H1 (cell line): ENCODE data around the gene ARHGAP10. TPM values are rescaled to one million over a fixed set of nuclear protein-coding genes. Genes with fewer than 3 reads are reported as not detected.

Source experiments
- CTCF ChIA-PET: fragments of 300-600 bp; sonication (Branson Sonifier 250); formaldehyde crosslinking; loops from one replicate; lab custom pipeline; 2021; ENCODE audit not compliant: partially characterized antibody; lab: Charles Lee
- POLR2A ChIA-PET: fragments of 300-600 bp; sonication (Branson Sonifier 250); formaldehyde crosslinking; loops from one replicate; lab custom pipeline; 2021; ENCODE audit warnings: inconsistent platforms; ENCODE audit not compliant: partially characterized antibody; lab: Charles Lee
- DNase-seq, 2 experiments: peaks; one replicate each; pipeline versions ENCODE4 v3.0.0 to v3.0.0-alpha.2; 2010 to 2022; ENCODE audit warnings: low spot score in 2 of 2, low read depth in 1 of 2, mixed read lengths in 1 of 2
- FAIRE-seq: peaks from 2 replicates; lab custom pipeline; 2011; peaks lifted over from hg19 to GRCh38; lab: Jason Lieb, UNC
- H2AFZ ChIP-seq: 2 replicates; pipeline ENCODE4 v1.8.1; 2012; ENCODE audit warnings: low read length, inconsistent platforms
- H2AK5ac ChIP-seq: 2 replicates; pipeline ENCODE4 v1.6.1; 2013; ENCODE audit warnings: low read depth, low read length
- H2BK120ac ChIP-seq: replicated peaks from 2 replicates; pipeline ENCODE3; 2013; ENCODE audit warnings: low read depth, low read length, inconsistent platforms
- H2BK12ac ChIP-seq: 2 replicates; pipeline ENCODE4 v1.6.1; 2013; ENCODE audit warnings: low read depth, low read length
- H2BK15ac ChIP-seq: 2 replicates; pipeline ENCODE4 v1.6.1; 2013; ENCODE audit warnings: low read length
- H2BK20ac ChIP-seq: 2 replicates; pipeline ENCODE4 v1.6.1; 2013; ENCODE audit warnings: low read length
- H2BK5ac ChIP-seq: 2 replicates; pipeline ENCODE4 v1.6.1; 2013; ENCODE audit warnings: low read depth, low read length
- H3K14ac ChIP-seq: 2 replicates; pipeline ENCODE4 v1.6.1; 2013; ENCODE audit warnings: inconsistent platforms; ENCODE audit not compliant: insufficient read length
- H3K18ac ChIP-seq: 2 replicates; pipeline ENCODE4 v1.6.1; 2013; ENCODE audit warnings: low read length; ENCODE audit errors: extremely low read depth
- H3K23ac ChIP-seq: 2 replicates; pipeline ENCODE4 v1.6.1; 2013; ENCODE audit warnings: inconsistent platforms; ENCODE audit not compliant: insufficient read length
- H3K23me2 ChIP-seq: 2 replicates; pipeline ENCODE4 v1.6.1; 2013; ENCODE audit warnings: low read depth, low read length
- H3K27ac ChIP-seq: 2 replicates; pipeline ENCODE4 v1.6.1; 2011; ENCODE audit warnings: low read depth, low read length, inconsistent platforms
- H3K27me3 ChIP-seq, 4 experiments: replicated peaks in 1 of 4; 1 replicate in 1 of 4; 2 replicates in 3 of 4; pipeline versions ENCODE4 v1.6.1 to v1.8.1; 2011 to 2013; ENCODE audit warnings: low read length in 3 of 4, mild to moderate bottlenecking in 3 of 4, inconsistent platforms in 2 of 4, mixed read lengths in 2 of 4, moderate library complexity in 1 of 4; ENCODE audit not compliant: control insufficient read depth in 3 of 4, insufficient read depth in 3 of 4; ENCODE audit errors: extremely low read depth in 1 of 4
- H3K36me3 ChIP-seq, 4 experiments: 2 replicates each; pipeline versions ENCODE4 v1.6.1 to v1.8.1; 2011 to 2013; ENCODE audit warnings: mild to moderate bottlenecking in 4 of 4, low read length in 3 of 4, moderate library complexity in 2 of 4, control low read depth in 1 of 4, inconsistent platforms in 1 of 4; ENCODE audit not compliant: insufficient read depth in 4 of 4, control insufficient read depth in 2 of 4
- H3K4ac ChIP-seq: replicated peaks from 2 replicates; pipeline ENCODE3; 2013; ENCODE audit warnings: low read length, low read depth, mixed read lengths, inconsistent platforms; ENCODE audit not compliant: insufficient read length
- H3K4me1 ChIP-seq, 4 experiments: replicated peaks in 1 of 4; 1 replicate in 1 of 4; 2 replicates in 3 of 4; pipeline versions ENCODE4 v1.6.1 to v1.8.1; 2011 to 2013; ENCODE audit warnings: low read length in 3 of 4, inconsistent platforms in 2 of 4, mixed read lengths in 1 of 4; ENCODE audit not compliant: insufficient read depth in 4 of 4, control insufficient read depth in 3 of 4
- H3K4me2 ChIP-seq, 2 experiments: 2 replicates each; pipeline versions ENCODE4 v1.6.1 to v1.8.1; 2011 to 2013; ENCODE audit warnings: low read depth in 2 of 2, low read length in 2 of 2, control low read depth in 1 of 2, inconsistent platforms in 1 of 2, mild to moderate bottlenecking in 1 of 2; ENCODE audit not compliant: insufficient read depth in 1 of 2
- H3K4me3 ChIP-seq, 4 experiments: fragments of 200-600, 300-600 bp in 1 of 4; sonication (generic), shearing (Covaris generic), sonication (Bioruptor Twin) in 1 of 4; 2 replicates each; pipeline versions ENCODE4 v1.5.1 to v1.8.1; 2011 to 2016; ENCODE audit warnings: low read length in 4 of 4, low read depth in 3 of 4, control low read depth in 2 of 4, inconsistent platforms in 2 of 4, mild to moderate bottlenecking in 2 of 4, mixed read lengths in 1 of 4, moderate library complexity in 1 of 4; ENCODE audit not compliant: insufficient read depth in 2 of 4; ENCODE audit errors: extremely low read depth in 1 of 4
- H3K56ac ChIP-seq: replicated peaks from 2 replicates; pipeline ENCODE3; 2013; ENCODE audit warnings: low read depth, mild to moderate bottlenecking, mixed read lengths, low read length, inconsistent platforms; ENCODE audit not compliant: insufficient read length
- H3K79me1 ChIP-seq: 2 replicates; pipeline ENCODE4 v1.6.1; 2013; ENCODE audit warnings: low read depth, low read length, control low read depth
- H3K79me2 ChIP-seq, 2 experiments: 2 replicates each; pipeline versions ENCODE4 v1.6.1 to v1.8.1; 2012 to 2013; ENCODE audit warnings: low read length in 2 of 2, mild to moderate bottlenecking in 2 of 2, inconsistent platforms in 1 of 2; ENCODE audit not compliant: insufficient read depth in 2 of 2, control insufficient read depth in 1 of 2
- H3K9ac ChIP-seq, 4 experiments: replicated peaks in 1 of 4; 1 replicate in 1 of 4; 2 replicates in 3 of 4; pipeline versions ENCODE4 v1.6.1 to v1.8.1; 2011 to 2013; ENCODE audit warnings: low read depth in 3 of 4, low read length in 3 of 4, control low read depth in 2 of 4, mild to moderate bottlenecking in 2 of 4, moderate library complexity in 2 of 4, inconsistent platforms in 1 of 4; ENCODE audit errors: extremely low read depth in 1 of 4
- H3K9me3 ChIP-seq, 2 experiments: 2 replicates each; pipeline versions ENCODE4 v1.6.1 to v1.8.1; 2012 to 2013; ENCODE audit warnings: mild to moderate bottlenecking in 2 of 2, moderate library complexity in 2 of 2, control low read depth in 1 of 2, inconsistent platforms in 1 of 2, low read depth in 1 of 2, low read length in 1 of 2, mixed read lengths in 1 of 2; ENCODE audit not compliant: insufficient read depth in 2 of 2
- H4K20me1 ChIP-seq, 2 experiments: replicated peaks in 1 of 2; 2 replicates each; pipeline versions ENCODE3 to v1.8.1; 2011 to 2013; ENCODE audit warnings: inconsistent platforms in 2 of 2, low read length in 2 of 2, mild to moderate bottlenecking in 1 of 2; ENCODE audit not compliant: insufficient read depth in 2 of 2, control insufficient read depth in 1 of 2
- H4K5ac ChIP-seq: 2 replicates; pipeline ENCODE4 v1.6.1; 2013; ENCODE audit warnings: low read length, low read depth, mixed read lengths, inconsistent platforms; ENCODE audit not compliant: insufficient read length
- H4K8ac ChIP-seq: 2 replicates; pipeline ENCODE4 v1.8.0; 2013; ENCODE audit warnings: mild to moderate bottlenecking, moderate library complexity, low read length, inconsistent platforms; ENCODE audit not compliant: insufficient read depth; ENCODE audit errors: extremely low read depth
- H4K91ac ChIP-seq: replicated peaks from 2 replicates; pipeline ENCODE3; 2013; ENCODE audit warnings: low read length, mixed read lengths, inconsistent platforms; ENCODE audit not compliant: insufficient read length
- NRF1 ChIP-seq: IDR thresholded peaks from 2 replicates; pipeline ENCODE4 v1.6.1; 2011; ENCODE audit warnings: mild to moderate bottlenecking, low read depth, low read length, improper control_type of control experiment
- POLR2A ChIP-seq, 2 experiments: IDR thresholded peaks; 1 replicate in 1 of 2; 2 replicates in 1 of 2; pipeline ENCODE4 v1.6.1; 2011; ENCODE audit warnings: low read depth in 2 of 2, low read length in 2 of 2, mild to moderate bottlenecking in 2 of 2; ENCODE audit errors: control extremely low read depth in 1 of 2
- TAF1 ChIP-seq: IDR thresholded peaks from 2 replicates; pipeline ENCODE4 v1.6.1; 2011; ENCODE audit warnings: mild to moderate bottlenecking, low read depth, low read length
- TAF7 ChIP-seq: optimal IDR thresholded peaks from 2 replicates; pipeline ENCODE3; 2011; ENCODE audit warnings: low read depth, mild to moderate bottlenecking, inconsistent platforms, low read length, moderate library complexity, borderline replicate concordance
- ZNF274 ChIP-seq: IDR thresholded peaks from 2 replicates; pipeline ENCODE4 v1.7.0; 2012; ENCODE audit warnings: low read length, borderline replicate concordance; ENCODE audit errors: extremely low read depth
- WGBS, 2 experiments: shearing (Covaris generic) in 1 of 2; methylation state at CpG; one replicate each; pipeline versions ENCODE4 v1.1.6 to v1.1.7; 2013 to 2015; ENCODE audit warnings: low lambda C conversion rate in 2 of 2, mixed read lengths in 2 of 2, inconsistent platforms in 1 of 2, low coverage in 1 of 2, missing lambda C conversion rate in 1 of 2; ENCODE audit not compliant: insufficient replicate concordance in 2 of 2, insufficient coverage in 1 of 2, insufficient read length in 1 of 2; ENCODE audit errors: extremely low coverage in 1 of 2, missing lambda C conversion rate in 1 of 2; 5-methylcytosine and 5-hydroxymethylcytosine counted together
- polyA plus RNA-seq, 7 experiments: library from polyadenylated mRNA; depleted of rRNA in 3 of 7; stranded (reverse) in 5 of 7; unstranded in 2 of 7; fragments of >200 nt in 5 of 7; fragments of 200-250 nt in 2 of 7; gene quantifications; 1 replicate in 5 of 7; 2 replicates in 1 of 7; 4 replicates in 1 of 7; pipeline versions ENCODE4 v1.2.1 to v1.2.3, GENCODE V29; 2011 to 2013; ENCODE audit warnings: missing spikeins in 2 of 7, mixed read lengths in 2 of 7
- total RNA-seq: library from RNA; stranded (reverse); fragmentation: NEBNext Ultra II Directional; extraction: Animal tissue kit (Norgen Biotek cat#: 25700); gene quantifications from 2 replicates; pipeline ENCODE4 v1.2.1, GENCODE V29; 2021

ARHGAP10 gene
- total and polyA plus RNA-seq, 2 of the 8 experiments (the other 6 are each of a cell fraction or from before 2014, with no cell fraction given), result 3.7 to 6.1 TPM

GRCh38 chr4:148022975-148023374 is 291.1 kb downstream of the ARHGAP10 start:
- Histone ChIP-seq H3K56ac (no peak overlapping the region), H3K9me3 (no peaks in the 10 kb centered on the region), H2BK120ac (no peak overlapping the region), H3K14ac (no peak overlapping the region), H2BK12ac (no peak overlapping the region), H4K91ac (no peak overlapping the region), H2BK5ac (no peak overlapping the region), H3K23me2 (no peaks in the 10 kb centered on the region), H3K4me1 (peaks cover 0 to 3% (median 2%) of the 10 kb centered on the region in 4 experiments; a peak in 2 of 7 replicates), H3K27ac (no peak overlapping the region), H3K18ac (no peak overlapping the region), H3K4ac (no peak overlapping the region), H3K27me3 (no peaks in the 10 kb centered on the region), H4K8ac (no peak overlapping the region), H3K4me2 (no peak overlapping the region), H3K79me2 (no peaks in the 10 kb centered on the region), H3K79me1 (no peaks in the 10 kb centered on the region), H4K20me1 (no peaks in the 10 kb centered on the region), H2BK20ac (no peak overlapping the region), H2AFZ (no peak overlapping the region), H4K5ac (no peak overlapping the region), H3K36me3 (no peaks in the 10 kb centered on the region), H2BK15ac (no peak overlapping the region), H2AK5ac (no peak overlapping the region), H3K4me3 (no peak overlapping the region), H3K23ac (no peak overlapping the region), H3K9ac (no peak overlapping the region)
- POLR2A ChIA-PET, result no interaction called here
- no peak for DNase-seq
- no peak for FAIRE-seq
- CTCF ChIA-PET, result interaction anchor here (1.3 kb wide), 1 partner anchor 119 kb away, joined by 3 read pairs; no protein-coding TSS in a partner anchor
- WGBS, 2 experiments, result 93% methylated on average over 6 of the region's 6 CpGs; no CpG with 5 or more reads in 1 of the 2 experiments
- TF ChIP-seq NRF1 (no peak), TAF1 (no peak), ZNF274 (no peak), TAF7 (no peak), POLR2A (IDR thresholded peaks at IDR 0.05; ENCODE audit: control extremely low read depth in 1 of 2, low read depth in 2 of 2, low read length in 2 of 2) (no peak)
